ENCODE data around the gene RAMP2. TPM values are rescaled to one million over a fixed set of nuclear protein-coding genes. Genes with fewer than 3 reads are reported as not detected.
A peak's percentile ranks its signal among the peaks of the same experiment; 100 is the strongest.

Gene RAMP2
- total RNA-seq, 3 donors from 2014 or later (not counting 1 experiment from before 2014, with no cell fraction given), result not detected

DNA sequence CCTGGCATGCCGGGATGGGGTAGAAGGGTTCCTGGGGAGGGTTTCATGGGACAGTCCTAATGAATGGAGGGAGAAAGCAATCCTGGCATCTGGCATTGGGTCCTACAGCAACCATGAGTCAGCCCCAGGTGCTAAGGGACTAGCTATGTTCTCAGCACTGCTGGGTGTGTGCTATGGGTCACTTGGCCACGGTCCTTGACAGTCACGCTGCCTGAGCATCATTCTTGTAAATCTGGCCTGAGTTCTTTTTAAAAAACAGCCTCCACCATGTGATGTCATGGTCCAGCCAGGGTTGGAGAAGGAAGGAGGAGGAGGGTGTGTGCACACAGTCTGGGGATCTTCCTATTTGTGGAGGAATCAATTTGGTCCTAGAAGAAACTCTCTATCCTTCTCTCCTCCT lies 6.2 kb upstream of the RAMP2 start:
- ATAC-seq (no peak), DNase-seq (no peak)
- WGBS (ENCODE audit: insufficient coverage), result 88% methylated on average over 3 of the region's 3 CpGs
- Histone ChIP-seq H3K9me3 (ENCODE audit: control insufficient read depth, insufficient read depth, low read length) (no peaks in the 10 kb centered on the region), H3K27me3 (ENCODE audit: control insufficient read depth, insufficient read depth, low read length) (peaks cover 4% of the 10 kb centered on the region), H3K4me3 (ENCODE audit: low read length) (no peak overlapping the region), H3K36me3 (ENCODE audit: control insufficient read depth, insufficient read depth, low read length) (no peaks in the 10 kb centered on the region), H3K27ac (ENCODE audit: low read length) (no peak overlapping the region), H3K4me1 (ENCODE audit: control insufficient read depth, insufficient read depth, low read length) (no peaks in the 10 kb centered on the region)
- no peak overlapping the region for H3K4me3 Mint-ChIP-seq
- H3K27me3 Mint-ChIP-seq (ENCODE audit: low read depth in 2 of 2), result peaks cover 28 to 39% of the 10 kb centered on the region in 2 donors
- no peaks in the 10 kb centered on the region for H3K9me3 Mint-ChIP-seq
- intact Hi-C loops (cut with micrococcal nuclease), result no loop called here
- H3K4me1 Mint-ChIP-seq, result no peaks in the 10 kb centered on the region
- H3K36me3 Mint-ChIP-seq, result no peaks in the 10 kb centered on the region
- H3K27ac Mint-ChIP-seq, result no peak overlapping the region
- TF ChIP-seq, protein P1, sequence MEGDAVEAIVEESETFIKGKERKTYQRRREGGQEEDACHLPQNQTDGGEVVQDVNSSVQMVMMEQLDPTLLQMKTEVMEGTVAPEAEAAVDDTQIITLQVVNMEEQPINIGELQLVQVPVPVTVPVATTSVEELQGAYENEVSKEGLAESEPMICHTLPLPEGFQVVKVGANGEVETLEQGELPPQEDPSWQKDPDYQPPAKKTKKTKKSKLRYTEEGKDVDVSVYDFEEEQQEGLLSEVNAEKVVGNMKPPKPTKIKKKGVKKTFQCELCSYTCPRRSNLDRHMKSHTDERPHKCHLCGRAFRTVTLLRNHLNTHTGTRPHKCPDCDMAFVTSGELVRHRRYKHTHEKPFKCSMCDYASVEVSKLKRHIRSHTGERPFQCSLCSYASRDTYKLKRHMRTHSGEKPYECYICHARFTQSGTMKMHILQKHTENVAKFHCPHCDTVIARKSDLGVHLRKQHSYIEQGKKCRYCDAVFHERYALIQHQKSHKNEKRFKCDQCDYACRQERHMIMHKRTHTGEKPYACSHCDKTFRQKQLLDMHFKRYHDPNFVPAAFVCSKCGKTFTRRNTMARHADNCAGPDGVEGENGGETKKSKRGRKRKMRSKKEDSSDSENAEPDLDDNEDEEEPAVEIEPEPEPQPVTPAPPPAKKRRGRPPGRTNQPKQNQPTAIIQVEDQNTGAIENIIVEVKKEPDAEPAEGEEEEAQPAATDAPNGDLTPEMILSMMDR (IDR thresholded peaks at IDR 0.05), result no peak

DNA sequence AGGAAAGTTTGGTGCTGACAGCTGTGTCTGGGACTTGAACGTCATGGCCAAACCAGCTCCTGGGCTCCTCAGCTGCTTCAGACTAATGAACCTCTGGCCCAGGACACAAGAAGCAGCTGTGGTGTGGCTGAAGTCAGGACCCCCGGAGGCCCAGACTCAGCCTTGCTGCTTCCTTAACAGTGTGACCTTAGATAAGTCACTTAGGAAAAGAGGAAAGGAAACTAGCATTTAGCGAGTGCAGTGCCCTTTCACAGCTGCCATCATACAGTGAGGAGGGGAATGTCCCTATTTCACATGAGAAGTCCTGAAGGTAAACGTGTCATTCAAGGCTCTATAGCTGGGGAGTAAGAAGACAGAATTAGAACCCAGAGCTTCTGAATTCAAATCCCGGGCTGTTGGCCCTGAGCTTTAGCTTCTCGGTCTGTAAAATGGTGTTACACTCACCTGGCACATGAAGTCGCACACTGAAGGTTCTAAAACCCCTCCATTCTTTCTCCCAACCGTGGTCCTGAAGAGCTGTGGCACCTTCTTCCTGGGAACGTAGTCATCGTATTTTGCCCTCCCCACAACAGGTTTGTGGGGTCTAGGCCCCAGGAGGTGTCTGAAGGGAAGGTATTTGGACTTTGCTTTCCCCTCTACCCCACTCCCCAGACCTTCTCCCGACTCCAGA lies 910 bp upstream of the RAMP2 start:
- Histone ChIP-seq H3K4me1 (ENCODE audit: control insufficient read depth, insufficient read depth, low read length) (peaks cover 15% of the 10 kb centered on the region), H3K27ac (ENCODE audit: low read length) (no peak overlapping the region), H3K36me3 (ENCODE audit: control insufficient read depth, insufficient read depth, low read length) (no peaks in the 10 kb centered on the region), H3K9me3 (ENCODE audit: control insufficient read depth, insufficient read depth, low read length) (no peaks in the 10 kb centered on the region), H3K4me3 (ENCODE audit: low read length) (no peak overlapping the region), H3K27me3 (ENCODE audit: control insufficient read depth, insufficient read depth, low read length) (peaks cover 20% of the 10 kb centered on the region)
- Mint-ChIP-seq H3K4me1 (peaks cover 0 to 9% of the 10 kb centered on the region in 2 donors), H3K4me3 (peak overlapping the region; percentile 52), H3K27me3 (ENCODE audit: low read depth in 2 of 2) (peaks cover 43 to 48% of the 10 kb centered on the region in 2 donors), H3K27ac (no peak overlapping the region), H3K36me3 (no peaks in the 10 kb centered on the region), H3K9me3 (no peaks in the 10 kb centered on the region)
- TF ChIP-seq, protein P1 (IDR thresholded peaks at IDR 0.05), result no peak
- intact Hi-C loops (cut with micrococcal nuclease), result loop anchor here (5.0 kb wide), 1 partner anchor 183 kb away; the partner anchor contains the start of gene PSMC3IP
- 65% methylated on average over 9 of the region's 11 CpGs for WGBS (ENCODE audit: insufficient coverage)
- ATAC-seq (no peak), DNase-seq (no peak)

DNA sequence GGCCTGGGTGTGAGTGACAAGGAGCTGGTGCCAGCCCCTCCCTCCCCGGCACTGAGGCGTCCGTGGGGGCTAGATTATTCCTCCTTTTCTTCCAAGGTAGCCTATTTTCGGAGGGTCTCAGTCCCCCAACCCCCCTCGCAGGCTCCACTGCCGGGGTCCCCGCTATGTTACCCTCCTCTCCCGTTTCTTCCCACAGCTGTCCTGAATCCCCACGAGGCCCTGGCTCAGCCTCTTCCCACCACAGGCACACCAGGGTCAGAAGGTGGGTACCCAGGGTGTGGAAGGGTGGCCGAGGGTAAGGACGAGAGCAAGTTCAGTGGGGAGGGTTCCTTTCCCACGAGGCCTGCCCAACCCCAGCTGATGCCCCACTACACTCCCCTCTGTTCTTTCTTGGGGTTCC lies 611 bp downstream of the RAMP2 start:
- H3K4me1 ChIP-seq (ENCODE audit: control insufficient read depth, insufficient read depth, low read length), result peaks cover 15% of the 10 kb centered on the region
- Mint-ChIP-seq H3K4me1 (peaks cover 0 to 9% of the 10 kb centered on the region in 2 donors), H3K4me3 (peak overlapping the region; percentile 42), H3K9me3 (no peaks in the 10 kb centered on the region), H3K27ac (no peak overlapping the region), H3K27me3 (ENCODE audit: low read depth in 2 of 2) (peaks cover 47 to 48% of the 10 kb centered on the region in 2 donors), H3K36me3 (no peaks in the 10 kb centered on the region)
- no peak overlapping the region for H3K27ac ChIP-seq (ENCODE audit: low read length)
- 73% methylated on average over 9 of the region's 12 CpGs for WGBS (ENCODE audit: insufficient coverage)
- H3K36me3 ChIP-seq (ENCODE audit: control insufficient read depth, insufficient read depth, low read length), result no peaks in the 10 kb centered on the region
- ATAC-seq (no peak), DNase-seq (no peak)
- TF ChIP-seq, protein P1 (IDR thresholded peaks at IDR 0.05), result no peak
- no peak overlapping the region for H3K4me3 ChIP-seq (ENCODE audit: low read length)
- no peaks in the 10 kb centered on the region for H3K9me3 ChIP-seq (ENCODE audit: control insufficient read depth, insufficient read depth, low read length)
- H3K27me3 ChIP-seq (ENCODE audit: control insufficient read depth, insufficient read depth, low read length), result peaks cover 20% of the 10 kb centered on the region
- intact Hi-C loops (cut with micrococcal nuclease), result loop anchor here (5.0 kb wide), 1 partner anchor 184 kb away; the partner anchor contains the start of gene PSMC3IP

DNA sequence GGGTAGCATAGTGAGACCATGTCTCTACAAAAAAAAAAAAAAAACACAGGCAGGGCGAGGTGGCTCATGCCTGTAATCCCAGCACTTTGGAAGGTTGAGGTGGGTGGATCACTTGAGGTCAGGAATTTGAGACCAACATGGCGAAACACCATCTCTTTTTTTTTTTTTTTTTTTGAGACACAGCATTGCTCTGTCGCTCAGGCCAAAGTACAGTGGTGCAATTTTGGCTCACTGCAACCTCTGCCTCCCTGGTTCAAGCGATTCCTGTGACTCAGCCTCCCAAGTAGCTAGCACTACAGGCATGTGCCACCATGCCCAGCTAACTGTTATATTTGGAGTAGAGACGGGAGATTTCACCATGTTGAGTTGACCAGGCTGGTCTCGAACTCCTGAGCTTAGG lies 5.1 kb downstream of the RAMP2 start:
- DNase-seq (no peak), ATAC-seq (no peak)
- Mint-ChIP-seq H3K27me3 (ENCODE audit: low read depth in 2 of 2) (peaks cover 34 to 39% of the 10 kb centered on the region in 2 donors), H3K9me3 (no peaks in the 10 kb centered on the region), H3K36me3 (no peaks in the 10 kb centered on the region), H3K4me1 (peaks cover 0 to 9% of the 10 kb centered on the region in 2 donors), H3K27ac (no peak overlapping the region), H3K4me3 (no peak overlapping the region)
- TF ChIP-seq, protein P1 (IDR thresholded peaks at IDR 0.05), result no peak
- peaks cover 11% of the 10 kb centered on the region for H3K27me3 ChIP-seq (ENCODE audit: control insufficient read depth, insufficient read depth, low read length)
- WGBS (ENCODE audit: insufficient coverage), result 91% methylated on average over 5 of the region's 6 CpGs
- peaks cover 6% of the 10 kb centered on the region for H3K4me1 ChIP-seq (ENCODE audit: control insufficient read depth, insufficient read depth, low read length)
- no peaks in the 10 kb centered on the region for H3K36me3 ChIP-seq (ENCODE audit: control insufficient read depth, insufficient read depth, low read length)
- no peaks in the 10 kb centered on the region for H3K9me3 ChIP-seq (ENCODE audit: control insufficient read depth, insufficient read depth, low read length)
- H3K27ac ChIP-seq (ENCODE audit: low read length), result no peak overlapping the region
- intact Hi-C loops (cut with micrococcal nuclease), result no loop called here
- H3K4me3 ChIP-seq (ENCODE audit: low read length), result no peak overlapping the region
